C1 segment of cervical spinal cord (tissue), 14 donors: Measurements from ENCODE around the gene SLC16A6.
"Not testable (repeated sequence)": the region's sequence is repeated elsewhere in the genome, so short reads cannot be mapped to it uniquely, and the experiment has no call there.

ENCODE experiments used
- DNase-seq, 14 donors: peaks; one replicate each; lab custom pipeline; 2025; lab: John Stamatoyannopoulos, UW

The SLC16A6 gene, protein sequence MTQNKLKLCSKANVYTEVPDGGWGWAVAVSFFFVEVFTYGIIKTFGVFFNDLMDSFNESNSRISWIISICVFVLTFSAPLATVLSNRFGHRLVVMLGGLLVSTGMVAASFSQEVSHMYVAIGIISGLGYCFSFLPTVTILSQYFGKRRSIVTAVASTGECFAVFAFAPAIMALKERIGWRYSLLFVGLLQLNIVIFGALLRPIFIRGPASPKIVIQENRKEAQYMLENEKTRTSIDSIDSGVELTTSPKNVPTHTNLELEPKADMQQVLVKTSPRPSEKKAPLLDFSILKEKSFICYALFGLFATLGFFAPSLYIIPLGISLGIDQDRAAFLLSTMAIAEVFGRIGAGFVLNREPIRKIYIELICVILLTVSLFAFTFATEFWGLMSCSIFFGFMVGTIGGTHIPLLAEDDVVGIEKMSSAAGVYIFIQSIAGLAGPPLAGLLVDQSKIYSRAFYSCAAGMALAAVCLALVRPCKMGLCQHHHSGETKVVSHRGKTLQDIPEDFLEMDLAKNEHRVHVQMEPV

DNA sequence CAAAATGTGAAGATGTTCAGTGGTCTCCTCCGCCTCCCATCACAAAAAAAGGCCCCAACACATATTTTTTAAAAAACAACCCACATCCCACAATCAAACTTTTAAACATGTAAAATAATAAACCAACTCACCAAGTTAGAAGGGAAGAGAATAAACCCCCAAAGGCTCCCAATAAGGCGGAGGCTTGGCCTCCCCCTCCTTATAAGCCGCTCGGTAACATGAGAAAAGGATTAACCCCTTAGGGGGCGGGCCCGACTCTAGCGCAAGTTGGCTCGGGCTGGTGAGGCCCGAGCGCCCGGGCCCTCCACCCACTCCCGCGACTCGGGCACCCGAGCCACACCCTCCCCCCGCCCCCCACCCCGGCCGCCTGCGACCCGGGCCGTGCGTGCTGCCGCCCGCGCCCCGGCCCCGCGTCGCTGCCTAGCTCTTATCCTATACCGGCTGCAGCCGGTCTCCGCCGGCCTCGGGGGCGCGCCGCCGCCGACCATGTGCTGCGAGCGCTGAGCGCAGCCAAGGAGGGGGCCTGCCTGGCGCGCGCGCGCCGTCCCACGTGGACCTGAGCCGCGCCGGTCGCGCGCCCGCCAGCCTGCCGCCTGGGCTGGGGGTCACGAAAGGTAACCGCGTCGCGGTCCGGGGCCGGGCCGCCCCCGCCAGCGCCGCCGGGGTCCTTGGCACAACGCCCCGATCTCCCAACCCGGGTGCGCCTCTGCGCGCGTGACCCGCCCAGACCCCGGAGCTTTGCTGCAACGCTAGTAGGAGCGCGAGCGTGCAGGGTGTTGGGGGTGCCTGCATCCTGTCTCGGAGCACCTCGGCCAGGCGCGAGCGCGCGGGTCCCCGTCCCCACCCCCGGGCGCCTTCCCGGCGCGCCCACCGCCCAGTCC is at the start of gene SLC16A6, which contains the start of gene ARSG:
TSS of gene SLC16A6 (minus strand) at position 173 of the 881 bp plus-strand sequence. CDS start 12,807 bp downstream, outside the sequence.
TSS of gene ARSG (plus strand) at position 541 of the 881 bp plus-strand sequence. CDS start 15,999 bp downstream, outside the sequence.
- DNase-seq = peak in 9 of 14 donors; percentile 13 to 69 (median 45)

DNA sequence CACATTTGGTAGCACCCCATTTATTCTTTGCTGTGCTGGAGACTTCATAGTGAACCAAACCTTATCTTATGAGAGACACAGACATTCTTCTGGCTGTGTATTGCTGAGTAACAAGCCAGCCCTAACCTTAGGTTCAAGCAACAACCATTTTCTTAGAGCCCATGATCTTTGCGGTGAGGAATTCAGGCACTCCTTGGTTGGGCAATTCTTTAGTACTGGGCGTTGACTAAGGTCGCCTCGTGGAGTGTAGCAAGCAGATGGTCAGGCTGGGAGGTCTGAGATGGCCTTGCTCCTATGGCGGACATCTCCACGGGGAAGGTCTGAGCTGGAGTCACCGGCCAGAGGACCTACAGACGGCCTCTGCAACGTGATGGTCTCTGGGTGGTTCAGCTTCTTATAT is 43.5 kb upstream of the SLC16A6 start:
- no peak for DNase-seq

DNA sequence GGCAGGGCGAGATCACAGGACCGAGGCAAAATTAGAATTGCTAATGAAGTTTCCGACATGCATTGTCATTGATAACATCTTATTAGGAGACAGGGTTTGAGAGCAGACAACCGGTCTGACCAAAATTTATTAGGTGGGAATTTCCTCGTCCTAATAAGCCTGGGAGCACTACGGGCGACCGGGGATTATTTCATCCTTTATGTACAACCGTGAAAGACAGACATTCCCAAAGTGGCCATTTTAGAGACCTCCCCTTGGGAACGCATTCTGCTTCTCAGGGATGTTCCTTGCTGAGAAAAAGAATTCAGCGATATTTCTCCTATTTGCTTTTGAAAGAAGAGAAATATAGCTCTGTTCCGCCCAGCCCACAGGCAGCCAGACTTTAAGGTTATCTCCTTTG is 41.0 kb upstream of the SLC16A6 start:
- DNase-seq = not testable (repeated sequence)

DNA sequence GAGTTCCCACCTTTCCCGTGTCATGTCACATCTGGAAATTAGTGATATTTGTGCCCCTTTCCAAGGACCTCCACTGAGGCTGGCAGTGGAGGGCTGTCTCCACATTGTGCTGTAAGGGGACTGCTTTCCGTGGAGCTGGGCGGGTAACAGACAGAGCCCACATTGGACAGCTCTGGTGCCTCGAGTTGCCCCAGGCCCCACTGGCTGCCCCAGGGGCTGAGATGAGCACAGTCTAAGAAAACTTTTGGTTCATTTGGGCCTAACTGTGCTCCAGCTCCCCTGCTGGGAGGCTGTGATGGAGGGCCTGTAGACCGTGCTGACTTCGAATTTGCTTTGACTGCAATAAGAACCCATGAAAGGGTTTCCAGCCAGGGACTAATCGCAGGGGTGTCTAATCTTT is 38.4 kb upstream of the SLC16A6 start:
- DNase-seq = no peak

DNA sequence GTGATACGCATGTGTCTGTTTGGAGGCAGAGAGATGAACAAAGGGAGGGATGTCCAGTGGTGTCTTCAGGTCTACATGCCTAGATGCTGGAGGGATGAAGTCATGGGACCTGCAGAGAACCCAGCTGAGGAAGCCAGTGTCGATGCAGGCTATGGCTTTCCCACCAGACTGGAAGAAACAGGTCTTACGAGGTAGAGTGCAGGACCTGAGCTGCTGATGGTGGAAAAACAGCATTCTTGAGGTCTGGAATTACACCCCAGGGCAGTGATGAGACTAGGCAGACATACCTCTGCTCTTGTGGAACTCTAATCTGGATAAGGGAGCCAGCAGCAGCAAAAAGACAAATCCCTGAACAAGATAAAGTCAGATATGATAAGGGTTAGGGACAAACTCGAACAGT is 37.7 kb upstream of the SLC16A6 start:
- DNase-seq = no peak

DNA sequence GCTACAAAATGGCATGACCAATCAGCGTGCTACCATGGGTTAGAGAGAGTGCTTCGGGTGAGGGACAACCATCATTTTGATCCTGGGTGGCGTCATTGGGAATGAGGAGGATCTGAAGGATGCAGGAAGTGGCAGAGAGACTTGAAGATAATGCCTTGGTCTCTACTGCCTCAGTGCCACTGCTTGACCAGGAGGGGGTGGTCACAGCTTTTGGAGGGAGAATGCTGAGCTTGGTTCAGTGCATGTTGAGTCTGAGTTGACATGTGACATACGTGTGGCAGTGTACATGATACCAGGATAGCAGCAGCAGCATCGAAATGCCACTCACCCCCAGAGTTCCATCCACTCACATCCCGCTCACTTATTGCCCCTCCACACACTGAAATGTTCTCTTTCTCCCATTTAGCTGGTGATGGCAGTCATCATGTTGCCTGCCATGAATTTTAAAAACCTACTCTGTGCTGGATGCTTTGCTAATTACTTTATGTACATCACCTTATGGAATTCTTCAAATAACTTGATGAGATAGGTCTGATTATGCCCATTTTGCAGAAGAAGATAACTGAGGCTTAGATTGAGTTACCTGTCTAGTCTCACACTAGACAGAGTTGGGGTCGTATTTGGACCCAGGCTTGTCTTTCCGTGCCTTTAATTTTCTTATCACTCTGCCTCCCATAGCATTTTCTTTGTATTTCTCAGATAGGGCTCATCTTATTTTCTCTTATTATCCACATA is 37.1 kb upstream of the SLC16A6 start:
- no peak for DNase-seq

DNA sequence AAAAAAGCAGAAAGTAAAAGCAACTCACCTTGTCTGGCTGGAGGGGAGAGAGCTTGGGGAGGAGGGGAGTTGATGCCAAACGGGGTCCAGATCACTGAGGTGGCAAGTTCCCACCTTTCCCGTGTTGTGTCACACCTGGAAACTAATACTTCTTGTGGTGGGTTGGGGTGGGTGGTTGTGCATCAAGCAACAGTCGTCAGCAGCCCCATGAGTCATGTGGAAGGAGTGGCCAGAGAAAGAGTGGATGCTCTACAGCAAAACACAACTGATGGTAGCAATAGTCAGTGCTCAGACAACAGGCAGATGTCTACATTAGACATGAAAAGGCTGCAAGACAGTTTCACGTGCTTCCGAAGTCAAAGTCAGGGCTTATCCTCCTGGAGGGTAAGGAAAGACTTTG is 35.8 kb upstream of the SLC16A6 start:
- no peak for DNase-seq

DNA sequence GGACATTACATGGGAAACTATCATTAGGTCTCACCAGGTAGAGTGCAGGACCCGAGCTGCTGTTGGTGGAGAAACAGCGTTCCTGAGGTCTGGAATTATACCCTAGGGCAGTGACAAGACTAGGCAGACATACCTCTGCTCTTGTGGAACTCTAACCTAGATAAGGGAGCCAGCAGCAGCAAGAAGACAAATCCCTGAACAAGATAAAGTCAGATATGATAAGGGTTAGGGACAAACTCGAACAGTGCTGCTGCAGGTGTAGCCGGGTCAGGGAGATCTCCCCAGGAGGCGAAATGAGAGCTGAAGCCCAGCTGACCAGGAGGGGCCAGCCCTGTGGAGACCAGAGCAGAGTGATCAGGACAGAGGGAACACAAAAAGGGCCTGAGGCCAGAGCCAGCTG is 35.0 kb upstream of the SLC16A6 start:
- DNase-seq = no peak

DNA sequence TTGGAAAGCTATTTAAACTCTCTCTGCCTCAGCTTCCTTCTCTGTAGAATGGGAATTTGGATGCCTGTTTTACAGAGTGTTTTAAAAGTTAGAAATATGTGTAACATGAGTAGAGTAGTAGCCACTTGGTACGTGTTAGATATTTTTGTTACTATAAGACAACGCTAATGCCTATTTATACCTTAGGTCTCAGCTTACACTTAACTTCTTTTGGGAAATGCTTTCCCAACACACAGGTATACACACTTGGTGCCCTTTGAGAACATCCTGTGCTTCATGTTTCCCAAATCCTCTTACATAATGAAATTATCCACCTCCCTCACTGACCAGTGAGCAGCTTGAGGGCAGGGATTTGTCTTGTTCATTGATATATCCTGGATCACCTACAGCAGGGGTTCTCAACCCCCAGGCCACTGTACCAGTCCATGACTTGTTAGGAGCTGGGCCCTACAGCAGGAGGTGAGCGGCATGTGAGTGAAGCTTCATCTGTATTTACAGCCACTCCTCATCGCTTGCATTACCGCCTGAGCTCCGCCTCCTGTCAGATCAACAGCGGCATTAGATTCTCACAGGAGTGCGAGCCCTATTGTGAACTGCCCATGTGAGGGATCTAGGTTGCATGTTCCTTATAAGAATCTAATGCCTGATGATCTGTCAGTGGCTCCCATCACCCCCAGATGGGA is 33.9 kb upstream of the SLC16A6 start:
- no peak for DNase-seq

DNA sequence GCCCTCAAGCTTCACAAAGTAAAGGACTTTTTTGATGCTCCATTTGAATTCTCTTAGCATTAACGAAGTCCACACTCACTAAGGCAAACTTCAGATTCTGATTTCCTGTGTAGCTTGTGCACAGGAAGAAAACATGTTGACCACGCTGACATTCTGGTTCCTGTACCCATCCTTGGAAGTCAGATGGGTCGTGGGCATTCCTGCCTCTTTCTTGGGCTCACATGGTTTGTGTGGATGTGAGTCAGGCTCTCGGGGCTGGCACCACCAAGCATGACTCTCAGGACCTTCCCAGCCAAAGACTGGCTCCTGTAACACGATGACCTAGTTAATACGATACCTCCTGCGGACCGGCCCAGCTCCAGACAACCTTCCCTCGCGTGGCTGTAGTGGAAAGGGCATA is 33.2 kb upstream of the SLC16A6 start:
- no peak for DNase-seq

DNA sequence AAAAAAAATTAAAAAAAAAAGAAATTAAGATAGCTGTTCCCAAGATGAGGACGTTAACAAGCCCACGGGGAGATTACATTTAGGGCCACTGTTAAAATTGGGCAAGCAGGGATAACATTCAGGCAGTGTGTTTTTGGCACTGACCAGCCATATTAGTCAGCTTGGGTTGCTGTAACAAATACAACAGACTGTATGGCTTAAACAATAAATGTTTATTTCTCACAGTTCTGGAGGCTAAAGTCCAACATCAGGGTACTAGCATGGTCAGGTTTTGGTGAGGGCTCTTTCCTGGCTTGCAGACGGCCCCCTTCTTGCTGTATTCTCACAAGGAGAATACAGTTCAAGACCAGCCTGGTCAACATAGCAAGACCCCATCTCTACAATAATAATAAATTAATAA is 31.7 kb upstream of the SLC16A6 start:
- DNase-seq = no peak

DNA sequence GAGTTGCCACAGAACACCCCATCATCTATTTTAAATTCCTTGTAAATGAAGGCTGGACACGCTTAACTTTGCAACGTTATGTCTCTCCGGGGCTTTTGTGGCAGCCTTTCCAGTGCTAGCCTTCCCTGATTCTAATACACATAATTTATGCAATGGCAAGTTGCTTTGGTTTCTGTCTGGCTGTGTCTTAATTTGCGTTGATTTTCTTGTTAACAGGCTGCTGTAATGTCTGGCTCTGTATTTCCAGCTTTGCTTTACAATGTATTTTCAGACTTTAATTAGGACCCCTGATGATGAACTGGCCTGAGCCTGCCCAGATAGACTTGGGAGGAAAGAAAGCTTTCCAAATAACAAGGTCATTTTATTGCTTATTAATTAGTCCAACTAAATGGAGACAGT is 30.6 kb upstream of the SLC16A6 start:
- no peak for DNase-seq

DNA sequence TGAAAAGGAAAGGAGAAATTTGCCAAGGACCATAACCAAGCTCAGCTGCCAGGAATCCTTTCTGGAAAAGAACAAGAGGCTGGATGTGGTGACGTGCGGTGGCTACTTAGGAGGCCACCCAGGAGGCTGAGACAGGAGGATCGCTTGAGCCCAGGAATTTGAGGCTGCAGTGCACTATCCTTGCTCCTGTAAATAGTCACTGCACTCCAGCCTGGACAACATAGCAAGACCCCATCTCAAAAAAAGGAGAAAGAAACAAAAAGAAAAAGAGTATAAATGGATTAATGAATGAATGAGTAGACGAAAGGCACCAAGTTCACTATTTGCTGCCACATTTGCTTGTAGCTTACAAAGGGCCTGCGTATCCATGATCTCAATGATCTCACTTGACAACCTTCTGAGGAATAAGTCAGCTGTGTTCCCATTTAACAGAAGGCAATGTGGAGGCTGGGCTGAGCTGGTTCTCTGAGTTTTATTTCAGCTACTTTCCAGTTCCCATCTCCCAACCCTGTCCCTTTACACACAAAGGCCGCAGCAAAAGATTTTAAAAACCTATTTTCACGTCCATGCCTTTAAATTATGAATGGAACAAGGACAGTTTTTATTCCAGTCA is 30.1 kb upstream of the SLC16A6 start:
- DNase-seq = no peak

DNA sequence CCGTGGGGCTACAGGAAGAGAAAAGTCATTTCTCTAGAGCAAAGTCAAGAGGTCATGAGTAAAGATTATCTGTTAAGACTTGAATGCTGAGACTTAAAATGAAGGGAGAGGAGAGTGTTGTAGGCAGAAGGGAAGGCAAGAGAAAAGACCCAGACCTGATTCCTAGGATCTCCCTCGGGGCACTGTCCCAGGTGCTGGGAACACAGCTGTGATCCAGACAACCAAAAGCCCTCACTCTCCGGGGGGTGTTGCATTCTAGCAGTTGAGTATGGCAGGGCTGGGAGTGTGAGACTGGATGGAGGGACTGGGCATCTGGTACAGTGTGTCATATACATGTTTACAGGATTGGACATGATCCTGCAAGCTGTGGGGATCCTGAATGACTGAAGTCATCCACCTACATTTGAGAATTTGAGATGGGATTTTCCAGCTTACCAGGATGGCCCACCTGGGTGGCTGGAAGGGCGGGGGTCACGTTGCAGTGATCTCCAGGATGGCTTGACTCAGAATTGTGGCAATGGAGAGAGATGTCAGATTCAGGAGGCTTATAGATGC is 29.5 kb upstream of the SLC16A6 start:
- DNase-seq = no peak

DNA sequence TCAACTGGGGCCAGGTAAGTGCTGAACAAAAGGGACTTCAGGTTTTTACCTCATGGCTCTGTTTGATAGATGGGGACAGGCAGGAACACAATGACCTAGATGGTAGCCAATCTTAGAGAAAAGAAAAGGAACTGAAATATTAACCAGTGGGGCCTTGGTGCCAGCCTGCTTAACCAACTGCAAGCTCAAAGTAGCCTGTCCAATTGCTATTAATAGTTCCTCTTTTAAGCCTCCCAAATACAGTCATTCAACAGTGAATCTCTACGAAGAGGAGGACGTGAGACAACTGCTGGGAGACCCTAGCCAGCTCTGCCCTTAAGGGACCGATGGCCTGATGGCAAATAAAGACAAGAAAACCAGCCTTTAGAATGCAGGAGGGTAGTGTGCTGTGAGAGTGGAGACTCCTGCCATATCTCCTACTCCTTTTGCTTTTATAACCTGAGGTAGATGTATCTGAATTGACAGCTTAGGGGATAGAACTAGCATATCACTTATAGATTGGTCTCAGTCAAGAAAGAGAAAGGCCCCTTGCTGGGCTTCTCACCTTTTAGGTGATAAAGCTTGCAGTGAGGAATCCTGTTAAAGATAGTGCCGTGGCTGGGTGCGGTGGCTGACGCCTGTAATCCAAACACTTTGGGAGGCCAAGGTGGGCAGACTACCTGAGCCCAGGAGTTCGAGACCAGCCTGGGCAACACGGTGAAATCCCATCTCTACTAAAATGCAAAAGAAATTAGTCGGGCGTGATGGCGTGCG is 28.7 kb upstream of the SLC16A6 start:
- peak in 1 of 14 donors; percentile 42 for DNase-seq

DNA sequence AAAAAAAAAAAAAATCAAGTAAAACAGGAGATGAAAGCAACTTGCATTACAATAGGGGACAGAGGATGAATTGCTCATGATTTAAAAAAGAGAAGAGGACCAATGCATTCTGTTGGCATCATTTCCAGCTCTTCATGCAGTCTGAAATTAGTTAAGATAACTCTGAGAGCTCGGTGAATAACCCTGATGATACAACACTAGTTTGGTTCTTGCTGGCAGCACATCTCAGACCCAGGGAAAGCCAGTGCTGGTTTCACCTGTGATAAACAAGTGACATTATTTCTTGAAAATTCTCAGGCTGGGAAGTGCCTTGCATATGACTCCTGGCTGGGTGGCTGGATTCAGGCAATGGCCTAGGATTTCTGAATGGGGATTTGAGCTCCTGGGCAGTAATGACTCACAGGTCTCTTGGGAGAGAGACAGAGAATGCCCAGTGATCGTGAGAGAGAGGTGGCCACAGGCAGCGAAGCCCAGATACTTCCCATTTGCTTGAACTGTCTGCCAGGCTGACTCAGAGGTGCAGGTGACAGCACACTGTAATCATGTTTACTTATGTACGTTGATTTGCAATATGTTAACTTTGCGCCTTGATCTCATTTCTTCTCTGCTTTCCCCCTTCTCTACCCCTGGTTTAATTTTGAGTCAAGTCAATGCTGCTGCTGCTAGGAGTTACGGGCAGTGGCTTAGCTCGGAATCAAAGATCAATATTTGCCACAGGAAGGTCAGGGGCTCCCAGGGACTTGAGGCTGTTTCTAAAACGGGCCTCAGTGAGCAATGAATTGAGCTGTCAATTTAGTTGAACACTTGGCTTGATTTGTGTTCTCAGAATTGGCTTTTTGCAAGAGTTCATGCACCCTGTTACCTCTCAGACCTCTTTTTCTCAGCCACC is 27.4 kb upstream of the SLC16A6 start:
- peak in 1 of 14 donors; percentile 9 for DNase-seq

DNA sequence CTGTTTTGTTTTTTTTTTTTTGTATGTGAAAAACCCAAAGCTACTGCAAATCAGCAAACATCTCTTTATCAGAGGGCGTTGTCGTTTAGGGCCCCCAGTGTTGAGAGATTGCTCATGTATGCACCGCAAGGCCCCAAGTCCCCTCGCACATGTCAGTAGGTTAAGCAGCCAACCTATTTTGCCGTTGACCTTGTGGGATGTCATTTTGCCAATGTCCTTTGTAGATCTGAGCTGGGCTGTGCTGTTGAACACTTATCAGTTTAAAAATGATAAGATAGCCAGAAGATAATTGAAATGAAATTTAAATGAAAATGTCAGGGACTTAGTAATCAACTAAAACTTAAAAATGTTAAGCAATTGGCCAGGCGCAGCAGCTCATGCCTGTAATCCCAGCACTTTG is 26.5 kb upstream of the SLC16A6 start:
- no peak for DNase-seq

DNA sequence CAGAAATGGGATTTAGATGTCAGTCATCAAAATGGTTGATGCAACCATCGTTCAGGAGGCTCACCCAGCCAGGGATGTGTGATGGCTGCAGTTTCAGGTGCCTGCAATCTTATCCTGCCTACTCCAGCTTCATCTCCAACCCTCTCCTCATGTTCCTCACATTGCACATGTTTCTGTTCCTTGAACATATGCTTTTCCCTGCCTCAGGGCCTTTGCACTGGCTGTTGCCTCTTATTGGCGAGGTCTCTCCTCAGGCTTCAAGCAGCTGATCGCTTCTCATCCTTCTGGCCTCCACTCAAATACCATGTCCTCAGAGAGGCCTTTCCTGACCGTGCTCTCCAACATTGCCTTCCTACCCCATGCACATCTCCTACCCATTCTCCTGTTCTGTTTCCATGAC is 25.0 kb upstream of the SLC16A6 start:
- DNase-seq = no peak
